G401.6 (cell line): Measurements from ENCODE around the gene MORN1.
"Not testable (repeated sequence)": the region's sequence is repeated elsewhere in the genome, so short reads cannot be mapped to it uniquely, and the experiment has no call there.

ENCODE experiments used
- FAIRE-seq: peaks from 2 replicates; lab custom pipeline; 2012; peaks lifted over from hg19 to GRCh38; lab: Jason Lieb, UNC

The MORN1 gene

DNA sequence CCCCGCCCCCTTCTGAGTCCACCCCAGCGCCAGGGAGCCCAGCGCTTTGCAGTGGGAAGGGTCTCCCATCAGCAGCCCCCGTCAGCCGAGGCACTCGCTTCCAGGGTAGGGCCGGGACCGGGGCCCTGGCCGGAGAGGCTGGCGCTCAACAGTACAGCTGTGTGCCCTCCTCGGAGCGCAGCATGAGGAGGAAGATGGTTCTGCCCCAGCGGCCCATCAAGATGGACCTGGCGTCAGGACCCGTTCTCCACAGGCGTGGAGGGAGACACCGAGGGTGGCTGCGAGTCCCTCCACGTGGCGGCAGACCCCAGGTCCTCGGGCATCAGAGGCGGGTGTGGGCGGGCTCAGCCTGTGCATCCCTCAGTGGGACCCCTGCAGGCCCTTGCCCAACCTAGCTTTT, 54.3 kb downstream of the MORN1 start:
- no peak for FAIRE-seq

DNA sequence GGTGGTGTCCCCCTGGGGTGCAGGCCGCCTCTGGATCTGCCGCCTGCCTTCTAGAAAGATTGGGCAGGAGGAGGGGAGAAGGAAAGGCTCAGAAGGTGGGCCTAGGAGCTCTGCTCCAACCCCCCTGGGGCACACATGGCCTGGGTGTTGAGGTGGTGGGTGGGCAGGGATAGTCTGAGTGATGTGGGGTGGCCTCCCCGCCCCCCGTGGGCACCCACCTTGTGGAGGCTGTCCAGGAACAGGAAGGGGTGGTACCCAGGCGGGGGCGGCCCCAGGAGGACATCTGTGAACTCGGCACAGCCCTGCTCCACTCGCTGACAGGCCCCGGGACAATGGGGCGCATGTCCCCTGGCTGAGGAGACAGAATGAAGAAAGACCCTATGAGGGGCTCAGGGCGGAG, 54.9 kb downstream of the MORN1 start:
- FAIRE-seq = no peak

DNA sequence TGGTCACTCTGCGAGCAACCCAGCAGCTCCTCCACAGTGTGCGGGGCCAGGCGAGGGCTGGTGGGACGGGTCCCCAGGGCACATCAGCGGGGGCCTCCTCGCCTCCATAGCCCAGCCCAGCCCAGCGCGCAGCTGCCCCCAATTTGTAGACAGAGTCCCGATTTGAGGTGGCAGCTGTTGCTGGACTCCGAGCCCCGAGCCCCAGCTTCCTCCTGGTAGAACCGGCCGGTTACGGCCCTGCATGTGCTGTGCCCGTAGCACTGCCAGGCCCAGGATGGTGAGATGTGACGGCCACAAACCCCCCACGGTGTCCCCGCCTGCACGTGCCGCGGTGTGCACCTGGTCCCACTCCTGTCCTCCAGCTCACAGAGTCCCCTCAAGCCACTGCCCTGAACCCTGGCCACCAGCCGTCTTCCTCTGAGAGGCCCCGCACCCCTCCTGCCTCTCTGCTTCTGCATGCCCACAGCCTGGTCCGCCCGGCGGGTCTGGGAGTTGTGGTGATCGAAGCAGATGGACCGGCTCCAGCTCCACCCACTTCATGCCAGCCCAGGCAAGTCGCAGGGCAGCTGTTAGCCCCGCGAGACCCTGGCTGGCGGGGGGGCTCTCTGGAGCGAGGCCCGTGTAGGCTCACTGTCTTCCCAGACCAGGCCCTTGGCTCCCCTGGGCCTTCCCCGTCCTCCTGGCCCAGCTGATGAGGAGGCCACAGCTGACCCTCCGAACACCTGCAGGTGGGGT, 55.5 kb downstream of the MORN1 start:
- no peak for FAIRE-seq

DNA sequence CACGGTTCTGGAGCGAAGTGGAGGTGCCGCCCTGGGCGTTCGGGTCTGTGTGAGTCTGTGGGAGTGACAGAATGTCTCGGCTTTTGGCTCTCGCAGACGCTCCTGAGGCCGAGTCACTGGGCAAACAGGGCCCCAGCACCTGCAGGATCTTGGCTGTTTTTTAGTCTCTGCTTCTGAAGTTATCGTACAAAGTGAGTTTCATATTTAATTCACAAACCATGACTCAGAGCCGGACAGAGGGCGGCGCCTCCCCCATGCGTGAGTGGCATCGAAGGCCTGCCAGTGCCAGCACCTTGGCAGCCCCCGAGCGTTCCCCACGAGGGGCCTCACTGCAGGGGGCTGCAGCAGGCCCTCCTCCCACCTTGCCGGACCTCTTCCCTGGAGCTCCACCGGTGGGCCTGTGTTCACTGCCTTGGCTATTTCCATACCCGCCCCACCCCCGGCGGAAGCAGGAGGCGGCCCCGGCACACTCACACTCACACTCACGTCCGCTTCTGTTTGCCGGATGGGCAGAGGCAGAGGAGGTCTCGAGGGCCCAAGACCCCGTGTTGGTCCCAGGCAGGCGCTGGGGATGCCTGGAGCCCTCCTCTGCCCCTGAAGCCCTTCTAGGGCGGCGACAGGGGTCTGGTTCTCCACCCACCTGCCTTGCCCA, 56.3 kb downstream of the MORN1 start:
- FAIRE-seq = no peak

DNA sequence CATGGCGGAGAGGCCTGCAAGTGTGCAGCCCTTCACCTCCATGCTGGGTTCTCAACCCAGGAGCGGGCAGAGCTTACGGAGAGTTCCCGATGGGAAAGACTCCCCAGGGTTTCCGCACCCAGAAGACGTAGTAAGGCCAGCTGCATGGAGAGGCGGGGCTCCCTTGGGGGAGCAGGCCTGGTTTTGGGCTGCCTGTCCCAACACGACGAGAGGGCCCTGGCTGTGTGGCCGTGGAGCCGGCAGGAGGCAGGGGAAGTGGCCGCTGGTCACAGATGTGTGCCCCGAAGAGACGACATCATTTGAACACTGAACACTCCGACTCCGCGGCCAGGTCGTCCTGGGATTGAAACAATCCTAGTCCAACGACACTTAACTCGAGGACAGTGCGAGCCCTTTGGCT, 57.0 kb downstream of the MORN1 start:
- no peak for FAIRE-seq

DNA sequence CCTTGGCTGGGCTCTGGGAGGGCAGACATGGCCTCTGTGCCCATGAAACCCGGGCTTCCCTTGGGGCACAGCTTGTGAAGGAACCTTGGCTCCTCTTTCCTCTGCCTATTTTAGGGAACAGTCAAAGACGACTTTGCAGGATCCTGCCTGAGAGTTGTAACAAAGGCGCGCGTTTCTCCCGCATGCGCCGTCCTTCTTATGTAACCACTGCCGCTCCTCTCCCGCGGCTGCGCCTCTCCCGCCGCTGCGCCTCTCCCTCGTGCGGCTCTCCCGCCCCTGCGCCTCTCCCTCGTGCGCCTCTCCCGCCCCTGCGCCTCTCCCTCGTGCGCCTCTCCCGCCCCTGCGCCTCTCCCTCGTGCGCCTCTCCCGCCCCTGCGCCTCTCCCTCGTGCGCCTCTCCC, 59.8 kb downstream of the MORN1 start:
- not testable (repeated sequence) for FAIRE-seq

DNA sequence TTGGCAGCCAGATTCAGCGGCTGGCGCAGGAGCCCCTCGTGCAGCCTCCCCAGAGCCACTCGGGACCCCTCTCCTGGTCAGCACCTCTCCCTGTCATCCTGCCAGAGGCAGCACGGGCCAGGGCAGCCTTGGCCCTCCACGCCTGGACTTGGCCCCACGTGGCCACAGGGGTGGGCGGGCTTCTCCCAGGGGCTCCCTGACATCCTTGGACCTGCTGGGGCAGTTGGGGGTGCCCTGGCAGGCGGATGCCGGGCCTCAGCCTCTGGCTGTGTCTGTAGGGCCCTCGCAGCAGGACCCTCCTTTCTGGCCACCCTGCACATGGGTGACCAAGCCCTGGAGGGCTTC, 60.2 kb downstream of the MORN1 start:
- no peak for FAIRE-seq

DNA sequence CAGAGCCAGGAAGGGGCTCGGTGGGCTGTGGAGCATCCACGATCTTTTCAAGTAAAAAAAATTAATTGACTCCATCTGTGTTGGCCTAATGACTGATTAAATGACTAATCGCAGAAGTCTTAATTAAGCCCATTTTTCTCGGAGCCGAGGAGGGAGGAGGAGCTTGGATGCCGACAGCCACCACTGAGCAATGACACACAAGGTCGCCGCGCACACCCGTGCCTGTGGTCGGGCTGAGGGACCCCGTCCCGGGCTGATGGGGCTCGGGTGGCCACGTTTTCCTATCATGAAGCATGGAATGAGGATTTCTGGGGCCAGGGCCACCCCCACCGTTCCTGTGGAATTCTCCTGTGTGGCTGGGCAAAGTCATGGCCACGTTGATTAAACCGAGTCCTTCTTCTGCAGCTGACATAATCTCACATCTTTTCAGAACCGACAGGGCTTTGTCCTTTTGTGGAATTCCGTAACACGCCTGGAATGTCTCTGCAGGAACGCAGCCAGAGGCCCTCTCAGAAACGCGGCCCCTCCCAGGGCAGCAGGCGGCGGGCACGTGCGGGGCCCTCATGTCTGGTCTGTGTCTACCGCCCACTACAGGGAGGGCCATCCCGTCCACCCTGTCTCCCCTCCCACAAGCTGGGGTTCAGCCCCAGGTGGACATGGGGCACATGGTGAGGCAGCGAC, 60.7 kb downstream of the MORN1 start:
- FAIRE-seq = no peak

DNA sequence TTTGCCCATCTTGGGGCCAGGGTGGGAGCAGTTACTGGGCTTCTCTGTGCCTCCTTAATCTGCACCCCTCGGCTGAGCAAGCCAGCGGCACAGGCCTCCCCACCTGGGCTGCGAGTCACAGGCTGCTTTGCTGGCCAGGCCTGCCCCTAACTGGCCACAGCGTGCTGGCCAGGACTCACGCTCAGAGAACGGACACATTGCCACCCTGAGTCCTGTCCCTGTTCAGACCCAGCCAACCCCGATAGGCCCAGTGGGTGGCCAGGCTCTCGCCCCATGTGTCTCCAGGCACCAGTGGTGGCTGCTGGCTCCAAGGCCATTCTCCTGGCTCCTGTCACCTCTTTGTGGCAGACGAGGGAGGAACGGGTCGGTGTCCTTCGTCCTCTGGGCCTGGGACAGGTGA, 61.3 kb downstream of the MORN1 start:
- FAIRE-seq = no peak

DNA sequence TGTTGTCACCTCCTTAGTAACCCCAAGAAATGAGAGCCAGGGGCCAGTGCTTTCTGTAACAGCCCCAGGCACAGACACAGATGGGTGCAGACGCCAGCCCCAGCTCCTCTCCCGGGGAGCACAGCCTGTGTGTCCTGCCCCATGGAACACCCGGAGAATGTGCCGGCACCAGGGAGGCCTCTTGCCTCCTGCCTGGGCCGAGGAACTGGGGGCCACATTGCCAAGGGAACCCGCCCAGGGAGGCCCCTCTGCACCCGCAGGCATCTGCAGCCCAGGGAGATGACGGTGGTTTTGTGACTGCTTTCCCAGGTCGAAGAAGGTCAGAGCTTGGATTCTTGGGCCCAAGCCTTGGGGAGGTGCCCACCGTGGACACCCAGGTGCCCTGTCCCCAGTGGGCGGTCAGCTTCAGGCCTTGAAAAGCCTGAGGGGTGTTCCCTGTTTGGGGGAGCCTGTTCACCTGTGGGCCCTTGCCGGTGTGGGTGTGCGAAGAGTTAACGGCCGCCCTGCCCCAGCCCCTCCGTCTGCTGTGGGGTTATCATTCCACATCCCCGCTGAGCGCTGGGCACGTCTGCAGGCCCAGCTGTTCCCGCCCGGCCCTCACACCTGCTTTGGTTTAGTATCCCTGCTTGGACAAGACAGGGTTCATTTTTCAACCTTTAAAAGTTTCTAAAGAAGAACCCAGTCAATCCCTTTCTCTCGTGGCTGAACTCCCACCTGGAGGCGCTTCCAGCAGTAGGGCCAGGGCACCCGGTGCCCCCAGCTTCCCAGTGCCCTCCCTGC, 62.5 kb downstream of the MORN1 start:
- FAIRE-seq = no peak

DNA sequence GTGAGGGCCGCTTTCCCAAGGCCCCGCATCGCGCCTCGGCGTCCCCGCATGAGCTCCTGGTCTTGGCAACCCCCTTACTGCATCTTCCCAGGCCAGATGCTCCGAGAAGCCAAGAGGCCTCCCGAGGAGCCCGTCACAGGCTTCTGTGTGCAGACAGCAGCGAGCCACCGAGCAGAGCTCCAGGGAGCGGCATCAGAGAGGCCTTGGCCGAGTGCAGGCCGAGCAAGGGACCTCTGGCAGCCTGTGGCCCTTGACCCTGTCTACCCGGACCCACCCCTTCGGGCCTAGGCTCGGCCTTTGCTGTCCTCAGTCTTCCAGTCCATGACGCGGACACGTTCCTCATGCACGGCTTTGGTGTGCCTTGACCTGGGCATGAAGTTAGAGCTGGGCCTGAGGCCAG, 63.5 kb downstream of the MORN1 start:
- no peak for FAIRE-seq

DNA sequence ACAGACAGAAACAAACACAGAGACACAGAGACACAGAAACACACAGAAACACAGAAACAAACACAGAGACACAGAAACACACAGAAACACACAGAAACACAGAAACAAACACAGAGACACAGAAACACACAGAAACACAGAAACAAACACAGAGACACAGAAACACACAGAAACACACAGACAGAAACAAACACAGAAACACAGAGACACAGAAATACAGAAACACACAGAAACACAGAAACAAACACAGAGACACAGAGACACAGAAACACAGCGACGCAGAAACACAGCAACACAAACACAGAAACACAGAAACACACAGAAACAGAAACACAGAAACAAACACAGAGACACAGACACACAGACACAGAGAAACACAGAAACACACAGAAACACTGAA, 64.2 kb downstream of the MORN1 start:
- FAIRE-seq = not testable (repeated sequence)

DNA sequence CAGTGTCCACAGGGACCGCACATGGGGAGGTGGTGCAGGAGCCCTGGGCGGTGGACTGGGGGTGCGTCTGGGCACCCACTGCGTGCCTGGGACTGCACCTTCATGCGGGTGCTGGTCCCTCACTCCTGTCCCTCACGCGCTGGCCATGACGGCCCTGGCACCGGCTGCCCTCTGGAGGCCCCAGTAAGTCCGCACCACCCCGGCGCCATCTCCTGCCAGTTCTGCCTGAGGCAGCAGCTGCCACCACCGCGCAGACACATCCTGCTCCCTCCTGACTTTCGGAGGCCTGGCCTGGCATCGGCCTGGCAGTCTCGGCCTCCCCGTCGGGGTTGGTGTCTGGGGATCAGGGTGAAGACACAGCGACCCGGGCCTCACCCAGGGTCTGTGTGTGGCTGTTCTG, 64.8 kb downstream of the MORN1 start:
- FAIRE-seq = no peak

DNA sequence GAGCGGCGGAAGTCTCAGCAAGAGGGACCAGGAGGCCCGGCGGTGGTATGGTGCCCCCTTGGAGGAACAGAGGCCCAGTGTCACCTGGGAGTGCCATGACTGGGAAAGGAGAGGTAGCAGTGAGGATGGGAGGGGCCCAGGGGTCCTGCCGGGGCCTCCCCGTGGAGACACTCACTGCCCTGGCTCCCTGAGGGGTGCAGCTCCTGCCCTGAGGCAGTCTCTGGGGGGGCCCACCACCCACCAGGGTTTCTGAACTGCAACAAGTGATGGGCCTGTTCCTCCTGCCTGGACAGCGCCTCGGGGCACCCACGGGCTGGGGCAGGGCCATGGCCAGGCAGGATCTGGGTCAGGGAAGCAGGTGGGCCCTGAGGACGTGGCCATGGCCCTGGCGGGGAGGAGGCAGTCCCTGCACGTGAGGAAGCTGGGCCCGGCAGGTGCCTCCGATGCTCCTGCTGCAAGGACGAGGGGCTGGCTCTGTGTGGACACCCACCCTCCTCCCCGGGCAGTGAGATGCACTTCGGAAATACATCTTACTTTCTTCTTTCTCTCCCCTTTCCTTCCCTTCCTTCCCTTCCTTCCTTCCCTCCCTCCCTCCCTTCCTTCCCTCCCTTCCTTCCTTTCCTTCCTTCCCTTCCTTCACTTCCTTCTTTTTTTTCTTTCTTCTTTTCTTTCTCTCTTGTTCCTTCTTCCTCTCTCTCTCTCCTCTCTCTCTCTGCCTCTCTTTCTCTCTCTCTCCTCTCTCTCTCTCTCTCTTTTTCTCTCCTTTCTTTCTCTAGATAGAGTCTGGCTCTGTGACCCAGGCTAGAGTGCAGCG, 66.6 kb downstream of the MORN1 start:
- FAIRE-seq = no peak

DNA sequence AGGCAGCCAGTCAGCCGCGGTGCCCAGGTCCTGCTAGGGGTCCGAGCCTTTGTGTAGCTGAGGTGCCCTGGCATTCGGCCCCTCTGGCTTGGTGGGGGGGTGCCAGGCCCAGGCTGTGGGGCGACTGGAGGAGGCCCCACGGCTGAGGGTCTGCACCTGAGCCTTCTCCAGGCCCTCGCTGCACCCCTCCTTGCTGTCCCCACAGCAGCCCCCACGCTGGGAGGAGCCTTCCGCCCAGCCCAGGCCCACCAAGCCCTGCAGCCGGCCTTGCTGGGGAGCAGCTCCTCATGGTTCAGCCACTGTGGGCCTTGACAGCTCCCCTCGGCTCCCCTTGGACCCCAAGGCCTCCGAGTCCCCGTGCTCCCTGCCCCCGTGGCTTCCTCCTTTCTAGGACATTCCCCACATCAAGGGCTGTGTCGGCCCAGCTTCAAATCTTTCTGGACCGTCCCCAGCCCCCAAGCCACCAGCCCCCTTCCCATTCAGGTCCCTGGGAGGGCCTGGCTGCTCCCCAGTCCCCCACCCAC, 67.8 kb downstream of the MORN1 start:
- no peak for FAIRE-seq

DNA sequence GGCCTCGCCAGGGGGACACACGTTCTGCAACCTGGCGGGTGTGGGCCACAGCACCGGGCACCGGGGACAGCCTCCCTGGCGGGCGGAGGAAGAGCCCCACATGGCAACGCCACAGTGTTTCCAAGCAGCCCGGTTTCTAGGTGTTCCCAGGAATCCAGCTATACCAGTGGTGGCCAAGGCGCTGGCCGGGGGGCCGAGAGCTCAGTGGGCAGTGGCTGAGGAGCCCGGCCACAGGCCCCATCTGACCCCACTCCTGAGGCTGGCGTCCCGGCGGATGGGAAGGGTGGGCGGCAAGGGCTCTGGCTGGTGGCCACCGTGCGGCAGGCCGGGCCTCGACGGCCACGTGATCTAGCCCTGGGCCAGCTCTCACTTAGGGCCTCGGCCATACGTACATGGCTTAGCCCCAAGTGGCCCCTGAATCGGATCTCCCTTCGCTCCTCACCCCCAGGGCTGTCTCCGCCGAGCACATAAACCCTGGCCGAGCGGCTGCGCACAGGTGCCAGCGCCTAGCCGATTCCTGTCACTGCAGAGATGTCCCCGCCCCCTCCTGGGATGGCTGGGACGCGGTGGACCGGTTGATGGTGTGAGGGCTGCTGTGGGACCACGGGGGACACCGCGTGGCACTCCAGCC, 68.7 kb downstream of the MORN1 start:
- FAIRE-seq = no peak

DNA sequence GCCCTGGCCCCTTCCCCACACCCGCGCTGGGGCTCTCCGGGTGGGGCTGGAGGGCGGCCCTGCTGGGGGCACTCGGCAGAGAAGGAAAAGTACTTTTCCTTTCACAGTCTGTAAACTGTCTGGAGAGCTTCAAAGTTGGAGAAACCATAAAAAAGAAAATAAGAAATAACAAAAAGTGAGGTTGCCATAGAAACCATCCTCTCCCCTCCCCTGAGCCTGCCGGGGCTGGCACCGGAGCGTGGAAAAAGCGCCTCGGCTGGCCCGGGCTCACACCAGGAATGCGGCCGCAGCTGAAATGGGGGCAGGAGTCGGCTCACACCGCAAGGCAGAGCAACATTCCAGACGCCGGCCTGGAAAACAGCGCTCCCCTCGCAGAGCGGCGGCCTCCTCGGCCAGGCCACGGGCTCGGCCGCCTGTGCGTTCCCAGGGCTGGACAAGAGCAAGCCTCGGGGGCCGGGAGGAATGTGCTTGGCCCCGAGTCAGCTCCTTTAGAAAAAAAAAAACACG, 69.2 kb downstream of the MORN1 start:
- no peak for FAIRE-seq

DNA sequence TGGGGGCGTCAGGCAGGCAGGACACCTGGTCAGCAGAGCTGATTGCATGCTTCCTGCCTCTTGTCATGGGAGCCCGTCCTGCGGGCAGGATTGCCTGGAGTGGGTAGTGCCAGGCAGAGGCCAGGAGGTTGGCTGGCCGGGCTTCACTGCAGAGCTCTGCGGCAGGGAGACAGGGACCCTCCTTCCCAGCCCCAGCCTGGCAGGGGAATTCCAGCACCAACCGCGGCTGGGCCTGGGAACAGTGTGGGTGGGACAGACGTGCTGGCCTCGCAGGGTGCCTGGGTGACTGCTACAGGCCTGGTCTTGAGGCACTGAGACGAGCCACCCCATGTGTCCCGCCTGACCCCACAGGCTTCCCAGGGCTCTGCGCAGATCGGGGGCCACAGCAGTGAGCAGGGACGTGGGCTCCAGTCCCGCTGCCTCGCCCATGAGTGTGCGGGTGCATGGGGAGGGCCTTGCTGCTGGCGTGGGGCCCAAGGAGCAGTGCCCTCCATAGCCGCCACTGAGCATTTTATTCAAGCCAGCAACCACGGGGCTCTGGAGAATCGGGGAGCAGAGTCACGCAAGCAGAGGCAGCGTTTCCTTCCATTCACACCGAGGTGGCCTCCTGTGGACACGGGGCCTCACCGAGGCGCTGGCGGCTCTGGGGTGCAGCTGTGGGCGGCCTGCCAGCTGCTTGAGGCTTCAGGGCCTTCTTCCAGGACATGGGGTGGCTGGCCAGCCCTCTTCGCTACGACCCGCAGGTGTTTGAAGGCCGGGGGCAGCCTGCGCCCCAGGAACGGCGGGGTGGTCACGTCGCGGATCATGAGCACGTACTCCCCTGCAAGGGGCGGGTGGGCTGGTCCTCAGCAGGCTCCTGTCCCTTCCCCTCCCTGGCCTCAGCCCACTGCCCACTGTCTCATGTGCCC, 70.3 kb downstream of the MORN1 start:
- FAIRE-seq = no peak

DNA sequence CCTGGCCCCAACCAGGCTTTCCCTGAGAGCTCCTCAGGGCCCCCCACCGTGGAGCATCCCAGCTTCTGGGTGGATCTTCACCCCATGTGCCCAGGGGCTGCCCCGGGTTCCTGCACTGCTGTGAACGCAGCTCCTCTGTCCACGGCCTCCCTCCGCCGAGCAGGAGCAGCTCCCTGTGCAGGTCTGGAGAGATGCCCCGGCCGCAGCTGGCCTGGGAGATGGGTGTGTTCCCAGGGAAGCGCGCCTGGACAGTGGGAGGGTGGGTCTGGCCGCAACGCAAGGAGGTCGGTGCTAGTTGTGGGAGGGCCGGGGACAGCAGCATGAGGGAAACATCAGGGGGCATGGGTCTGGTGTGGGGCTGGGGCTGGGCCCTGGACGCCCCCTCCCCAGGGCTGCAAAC, 71.3 kb downstream of the MORN1 start:
- no peak for FAIRE-seq

DNA sequence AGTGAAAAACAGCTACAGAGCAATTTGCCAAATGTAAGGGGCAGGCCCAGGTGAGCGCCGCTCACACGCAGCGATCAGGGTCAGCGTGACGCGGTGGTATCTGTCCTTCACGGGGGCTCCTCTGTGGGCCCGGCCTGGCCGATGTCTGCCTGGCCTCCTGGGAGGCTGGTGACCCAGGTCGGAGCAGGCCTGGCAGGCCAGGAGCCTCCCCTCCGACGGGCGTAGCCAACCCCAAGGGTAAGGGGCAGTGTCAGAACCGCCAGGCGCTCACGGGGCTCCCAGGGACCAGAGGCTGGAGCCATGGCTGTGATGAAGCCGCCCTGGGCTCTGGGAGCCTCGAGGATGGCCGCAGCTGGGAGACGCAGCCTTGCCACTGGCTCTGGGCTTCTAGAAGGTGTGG, 72.1 kb downstream of the MORN1 start:
- no peak for FAIRE-seq
